Stimulated activated naive CD8-positive, alpha-beta T cell treated with anti-CD3 and anti-CD28 coated beads, Interleukin-15, amount 100 ng/mL, for 72 hours (primary cell): ENCODE results near the gene LIN28B.

Experiments
- ATAC-seq: fragments of 150-1000 bp; cut with Tn5 transposase; 2 replicates; pipeline ENCODE4 v1.10.0; 2021; ENCODE audit warnings: mild to moderate bottlenecking, moderate library complexity
- DNase-seq, 2 donors: peaks; one replicate each; pipeline ENCODE4 v3.0.0; 2021 to 2022
- H3K27ac Mint-ChIP-seq, 2 donors: one replicate each; pipeline ENCODE4 v1.8.0; 2022; ENCODE audit warnings: mild to moderate bottlenecking in 2 of 2, mixed read lengths in 2 of 2, moderate library complexity in 2 of 2
- H3K27me3 Mint-ChIP-seq: one replicate; pipeline ENCODE4 v1.8.0; 2022; ENCODE audit warnings: mixed read lengths
- H3K4me1 Mint-ChIP-seq: one replicate; pipeline ENCODE4 v1.8.0; 2022; ENCODE audit warnings: mild to moderate bottlenecking, mixed read lengths
- H3K4me3 Mint-ChIP-seq, 2 donors: one replicate each; pipeline ENCODE4 v1.8.0; 2022; ENCODE audit warnings: mild to moderate bottlenecking in 2 of 2, mixed read lengths in 2 of 2, moderate library complexity in 1 of 2
- H3K9me3 Mint-ChIP-seq, 2 donors: one replicate each; pipeline ENCODE4 v1.8.0; 2022; ENCODE audit warnings: mixed read lengths in 2 of 2

LIN28B gene

DNA sequence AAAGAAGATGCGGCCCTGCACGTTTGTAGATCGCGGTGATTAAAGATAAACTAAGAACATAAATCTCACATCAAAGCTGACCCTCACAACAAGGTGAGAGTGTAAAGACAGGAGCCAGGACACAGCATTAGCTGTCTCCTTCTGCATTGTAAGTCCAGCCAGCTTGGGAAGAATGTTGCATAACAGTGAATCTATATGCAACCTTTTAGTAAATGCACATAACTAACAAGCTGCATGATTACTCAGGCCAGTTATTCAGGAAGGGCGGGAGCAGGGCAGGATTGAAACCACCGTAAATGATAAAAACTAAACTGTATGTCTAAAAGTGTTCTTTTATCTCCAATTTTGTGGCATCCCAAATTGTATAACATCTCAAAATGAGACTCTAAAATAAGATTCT, 165.8 kb downstream of the LIN28B start:
- no peak for DNase-seq
- Mint-ChIP-seq H3K27me3 (peaks cover 15% of the 10 kb centered on the region), H3K27ac (no peak overlapping the region), H3K4me3 (no peak overlapping the region), H3K9me3 (no peaks in the 10 kb centered on the region), H3K4me1 (no peaks in the 10 kb centered on the region)
- ATAC-seq = no peak
